ENCODE measurements around the gene ZNF263.

GRCh38 chr16:3248596-3248995, 34.7 kb upstream of the ZNF263 start:
- TF ChIP-seq CTCF (IDR thresholded peaks at IDR 0.05; ENCODE audit: low read depth, low read length, missing input control) (no peak), EGR1 (IDR thresholded peaks at IDR 0.05; ENCODE audit: low read depth in 2 of 2) (no peak), JUND (IDR thresholded peaks at IDR 0.05) (no peak), GABPA (IDR thresholded peaks at IDR 0.05 in 1 of 2, conservative IDR thresholded peaks at IDR 0.05 in 1 of 2) (no peak), ZBTB33 (IDR thresholded peaks at IDR 0.05) (no peak), MAX (IDR thresholded peaks at IDR 0.05) (no peak), HNF4A (conservative IDR thresholded peaks at IDR 0.05) (no peak)
